Activated effector memory CD4-positive, alpha-beta T cell treated with Interleukin-2 at 50 U/mL for 16 hours (primary cell): ENCODE measurements around the gene B3GNT5.
"Not testable (repeated sequence)": the region's sequence is repeated elsewhere in the genome, so short reads cannot be mapped to it uniquely, and the experiment has no call there.

ENCODE experiments used
- DNase-seq: peaks from one replicate; pipeline ENCODE4 v3.0.0-alpha.2; 2020

B3GNT5 gene, protein sequence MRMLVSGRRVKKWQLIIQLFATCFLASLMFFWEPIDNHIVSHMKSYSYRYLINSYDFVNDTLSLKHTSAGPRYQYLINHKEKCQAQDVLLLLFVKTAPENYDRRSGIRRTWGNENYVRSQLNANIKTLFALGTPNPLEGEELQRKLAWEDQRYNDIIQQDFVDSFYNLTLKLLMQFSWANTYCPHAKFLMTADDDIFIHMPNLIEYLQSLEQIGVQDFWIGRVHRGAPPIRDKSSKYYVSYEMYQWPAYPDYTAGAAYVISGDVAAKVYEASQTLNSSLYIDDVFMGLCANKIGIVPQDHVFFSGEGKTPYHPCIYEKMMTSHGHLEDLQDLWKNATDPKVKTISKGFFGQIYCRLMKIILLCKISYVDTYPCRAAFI

DNA sequence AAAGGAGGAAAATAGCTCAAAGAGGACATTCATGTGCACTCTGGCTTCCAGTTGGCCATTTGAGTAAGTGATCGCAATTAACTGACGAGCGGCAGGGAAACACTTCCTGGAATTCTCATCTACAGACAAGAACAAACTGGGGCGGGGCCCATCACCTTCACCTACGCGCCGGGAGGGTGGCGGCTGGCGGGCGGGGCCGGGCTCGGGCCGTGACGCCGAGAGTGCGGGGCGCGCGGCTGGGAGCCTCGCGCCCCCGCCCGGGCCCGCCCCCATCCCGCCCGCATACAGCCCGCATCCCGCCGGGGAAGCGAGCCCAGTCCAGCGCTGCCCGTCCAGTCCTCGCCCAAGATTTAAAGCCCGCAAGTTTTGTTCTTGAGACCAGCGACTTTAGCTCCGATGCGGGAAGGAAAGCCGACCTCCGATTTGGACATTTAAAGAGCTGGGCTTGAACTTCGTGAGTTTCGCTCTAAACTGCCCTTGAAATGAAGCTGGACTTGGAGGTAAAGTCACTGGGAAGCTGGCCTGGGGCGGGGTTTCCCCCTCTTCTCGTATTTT is at the start of gene B3GNT5:
B3GNT5 (plus strand) TSS at position 281 of the 555 bp plus-strand sequence. CDS start 16,546 bp downstream, outside the sequence.
- DNase-seq, result no peak

DNA sequence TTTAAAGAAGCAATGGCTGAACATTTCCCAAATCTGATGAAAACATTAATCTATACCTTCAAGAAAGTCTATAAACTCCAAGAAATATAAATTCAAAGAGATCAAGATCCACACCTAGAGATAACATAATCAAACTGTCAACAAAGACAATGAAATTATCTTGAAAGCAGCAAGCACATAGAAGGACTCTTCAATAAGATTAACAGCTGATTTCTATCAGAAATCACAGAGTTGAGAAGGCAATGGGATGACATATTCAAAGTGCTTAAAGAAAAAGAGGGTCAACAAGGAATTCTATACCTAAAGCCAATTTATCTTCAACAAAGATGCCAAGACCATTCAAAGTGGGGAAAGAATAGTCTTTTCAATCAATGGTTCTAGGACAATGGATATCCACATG is 49.4 kb upstream of the B3GNT5 start:
- no peak for DNase-seq

DNA sequence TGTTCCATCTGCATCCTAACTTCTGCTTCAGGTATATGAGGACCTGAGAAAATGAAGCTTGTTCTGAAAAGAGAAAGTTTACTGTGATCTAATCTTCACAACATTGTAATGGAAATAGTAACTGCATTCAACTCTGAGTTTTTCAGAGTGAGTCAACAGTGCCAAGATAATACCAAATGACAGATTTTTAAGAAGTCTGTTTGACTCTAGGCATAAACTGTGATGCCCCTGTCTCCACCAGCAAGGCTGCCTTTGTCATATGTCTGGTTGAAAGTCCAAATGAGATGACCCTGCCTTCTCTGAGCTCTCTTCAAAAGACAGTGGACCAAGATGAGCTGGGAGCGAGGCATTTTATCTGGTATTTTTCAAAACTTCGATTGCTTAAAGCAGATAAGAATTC is 44.8 kb upstream of the B3GNT5 start:
- DNase-seq, result no peak

DNA sequence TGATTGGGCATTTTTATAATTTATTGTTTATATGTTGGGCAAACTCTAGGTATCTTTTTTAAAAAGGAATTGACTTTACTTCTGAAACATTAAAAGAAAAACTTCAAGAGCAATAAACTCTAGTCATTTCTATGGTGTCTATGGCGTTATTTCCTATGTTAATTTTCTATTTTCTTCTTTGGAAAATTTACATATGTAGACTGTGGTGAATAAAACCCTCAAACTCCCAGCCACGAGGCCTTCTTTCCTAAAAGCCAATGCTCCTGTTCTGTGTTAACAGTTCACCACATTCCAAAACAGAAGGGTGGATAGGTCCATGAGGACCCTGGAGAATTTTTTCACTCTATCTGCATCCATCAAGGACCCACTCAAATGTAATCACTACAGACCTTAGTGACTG is 44.3 kb upstream of the B3GNT5 start:
- DNase-seq, result no peak

DNA sequence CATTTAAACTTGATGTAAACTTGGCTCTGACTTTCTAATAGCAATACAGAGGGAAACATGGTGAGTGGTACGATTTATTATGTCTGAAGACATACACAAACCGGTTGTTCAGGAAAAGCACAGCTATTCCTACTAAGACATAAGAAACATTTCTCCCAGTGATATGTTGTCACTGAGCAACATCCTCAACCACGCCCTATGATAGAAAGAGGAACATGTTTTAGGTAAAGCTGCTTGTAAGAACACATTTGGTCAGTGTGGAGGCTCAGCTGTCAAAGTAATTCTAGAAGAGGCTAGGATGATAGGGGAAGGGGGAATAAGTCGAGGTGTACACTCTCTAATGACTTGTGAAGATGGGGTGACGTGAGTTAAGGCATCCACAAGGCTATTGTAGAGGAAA is 42.7 kb upstream of the B3GNT5 start:
- no peak for DNase-seq

DNA sequence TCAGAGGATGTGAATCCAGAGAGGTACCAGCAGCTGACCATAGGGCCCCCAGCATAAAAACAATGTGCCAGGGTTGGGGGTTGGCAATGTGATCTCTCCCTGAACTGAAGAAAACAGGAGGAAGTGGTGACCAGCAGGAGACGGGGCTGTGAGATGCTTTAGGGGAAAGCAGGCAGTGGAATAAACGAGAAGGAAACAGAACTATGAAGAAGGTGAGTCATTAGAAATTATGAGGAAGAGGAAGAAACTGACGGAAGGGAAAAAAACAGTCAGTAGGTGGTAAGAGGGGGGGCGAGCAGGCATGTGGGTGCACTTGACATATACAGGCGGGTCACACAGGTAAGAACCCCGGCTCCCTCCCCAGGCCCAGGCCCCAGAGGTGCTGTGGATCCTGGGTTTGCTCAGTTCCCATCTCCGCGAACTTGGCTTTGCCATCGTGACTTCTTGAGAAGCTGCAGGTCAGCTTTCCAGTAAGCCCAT is 42.2 kb upstream of the B3GNT5 start:
- no peak for DNase-seq

DNA sequence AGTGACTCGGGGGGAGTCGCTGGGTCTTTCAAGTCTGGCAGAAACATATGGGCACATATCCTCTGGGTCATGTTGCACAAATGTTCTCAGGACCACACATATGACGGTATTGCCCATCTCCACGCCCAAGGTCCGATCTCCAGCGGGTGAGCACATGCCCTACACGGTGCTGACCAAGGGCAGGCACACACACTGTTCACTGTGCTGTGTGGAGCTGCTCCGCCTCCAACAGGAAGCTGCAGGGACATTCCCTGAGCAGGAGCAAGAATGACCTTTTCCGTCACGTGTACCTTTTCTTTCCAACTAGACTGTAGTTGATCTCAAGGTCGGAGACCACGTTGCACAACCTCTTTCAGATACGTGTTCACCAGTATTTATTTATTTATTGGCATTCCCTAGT is 41.7 kb upstream of the B3GNT5 start:
- no peak for DNase-seq

DNA sequence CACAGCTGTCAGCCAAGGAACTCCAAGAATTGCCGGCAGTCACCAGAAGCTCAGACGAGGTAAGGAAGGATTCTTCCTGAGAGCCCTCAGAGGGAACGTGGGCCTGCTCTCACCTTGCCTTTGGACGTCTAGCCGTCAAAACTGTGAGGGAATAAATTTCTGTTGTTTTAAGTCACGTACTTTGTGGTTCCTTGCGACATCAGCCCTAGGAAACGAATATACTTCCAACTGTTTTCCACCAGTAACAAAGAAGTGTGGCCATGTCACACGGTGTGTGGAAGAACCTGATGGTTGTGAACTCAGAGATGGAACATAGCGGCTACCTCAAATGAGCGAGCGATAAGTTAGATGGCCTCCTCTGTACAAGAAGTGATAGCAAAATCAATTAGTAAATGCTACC is 41.0 kb upstream of the B3GNT5 start:
- DNase-seq, result no peak

DNA sequence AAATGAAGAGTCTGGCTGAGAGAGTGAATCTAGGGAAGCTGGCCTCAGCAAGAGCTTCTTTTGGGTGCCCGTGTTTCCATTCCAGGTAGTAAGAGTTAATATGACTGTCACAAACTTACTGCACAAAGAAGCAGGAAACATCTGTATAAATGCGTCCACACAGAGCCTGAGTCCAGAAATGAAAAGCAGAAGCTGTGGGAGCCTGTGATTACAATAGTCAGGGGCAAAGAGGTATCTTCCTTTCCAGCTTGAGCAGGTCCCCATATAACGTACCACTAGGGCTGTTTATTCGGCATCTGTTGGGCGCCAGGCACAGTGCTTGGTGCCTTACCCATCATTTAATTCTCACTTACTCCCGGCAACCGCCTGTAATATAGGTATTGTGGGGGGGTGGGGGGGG is 40.5 kb upstream of the B3GNT5 start:
- no peak for DNase-seq

DNA sequence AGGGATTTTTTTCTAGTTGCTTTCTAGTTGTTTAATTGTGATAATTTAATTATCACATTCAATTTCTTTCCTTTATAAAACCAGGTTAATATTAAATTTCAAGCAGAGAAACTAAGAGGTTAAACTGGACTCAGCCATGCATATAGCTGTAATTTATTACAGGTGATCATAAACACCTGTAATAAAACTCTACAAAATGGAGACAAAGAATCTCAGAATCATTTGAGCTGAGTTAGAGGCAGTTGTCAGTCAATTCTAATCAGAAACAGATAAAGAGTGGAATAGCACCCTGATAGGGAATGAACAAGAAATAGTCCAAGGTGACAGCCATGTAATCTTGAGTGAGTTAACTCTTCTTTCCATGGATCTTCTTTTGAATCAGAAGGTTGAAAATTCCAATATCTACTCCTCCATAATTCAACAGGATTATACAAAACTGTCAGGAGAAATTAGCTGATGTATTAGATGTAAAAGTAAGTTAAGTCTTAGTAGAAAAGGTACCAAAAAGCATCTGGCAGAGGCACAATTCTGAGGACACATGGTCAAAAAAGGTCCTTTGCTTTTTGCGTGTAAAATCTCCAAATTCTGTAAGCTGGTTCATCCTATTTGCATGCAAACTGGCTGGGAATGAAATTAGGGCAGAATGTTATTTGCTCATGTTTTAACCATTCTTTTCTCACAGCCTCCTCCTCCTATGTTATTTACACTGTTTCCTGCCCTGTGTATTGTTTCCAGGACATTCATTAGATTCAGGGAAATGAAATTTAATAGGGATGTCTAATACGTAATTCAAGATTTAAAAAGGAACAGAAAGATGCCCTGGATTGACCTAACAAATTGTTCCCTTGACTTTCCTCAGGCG is 39.4 kb upstream of the B3GNT5 start:
- DNase-seq, result no peak

DNA sequence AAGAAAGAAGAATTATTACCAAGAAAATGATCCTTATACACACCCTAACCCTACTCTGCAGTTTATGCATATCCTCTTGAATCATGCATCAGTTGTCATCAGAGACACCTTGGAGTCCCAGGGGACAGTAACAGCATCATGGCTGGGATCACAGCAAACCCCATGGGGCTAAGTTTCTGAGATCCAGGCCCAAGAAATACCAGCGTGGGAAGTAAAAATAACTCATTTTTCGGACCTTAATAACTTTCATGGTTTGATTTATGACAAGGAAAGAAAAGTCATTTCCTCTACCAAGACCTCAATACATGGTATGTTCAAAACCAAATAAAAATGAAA is 38.8 kb upstream of the B3GNT5 start:
- DNase-seq, result no peak

DNA sequence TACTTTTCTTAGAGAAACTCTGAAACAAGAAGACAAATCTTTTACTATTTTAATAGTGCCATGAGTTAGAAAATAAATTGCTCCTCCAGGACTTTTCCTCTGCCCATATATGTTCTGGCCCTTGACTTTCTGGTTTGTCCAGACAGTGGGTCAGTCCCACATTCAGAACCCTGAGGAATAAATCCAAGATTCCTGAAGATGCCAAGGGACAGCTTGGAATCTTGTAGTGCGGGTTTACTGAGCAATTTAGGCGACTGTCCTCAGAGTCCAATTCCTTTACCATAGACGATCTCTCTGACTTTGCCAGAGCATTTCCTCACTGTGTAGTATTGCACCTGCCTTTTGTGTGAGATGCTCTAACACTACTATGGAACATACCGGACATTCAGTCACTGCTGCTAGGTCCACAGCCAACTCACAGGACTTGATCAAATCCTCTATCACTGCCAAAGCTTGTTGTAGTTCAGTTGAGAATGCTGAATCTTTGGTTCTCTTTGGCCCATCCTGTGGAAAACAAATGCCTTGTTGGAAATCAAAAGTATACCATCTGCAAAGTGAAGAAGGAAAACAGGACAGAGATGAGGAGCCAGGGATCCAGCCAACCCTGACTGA is 37.4 kb upstream of the B3GNT5 start:
- no peak for DNase-seq

DNA sequence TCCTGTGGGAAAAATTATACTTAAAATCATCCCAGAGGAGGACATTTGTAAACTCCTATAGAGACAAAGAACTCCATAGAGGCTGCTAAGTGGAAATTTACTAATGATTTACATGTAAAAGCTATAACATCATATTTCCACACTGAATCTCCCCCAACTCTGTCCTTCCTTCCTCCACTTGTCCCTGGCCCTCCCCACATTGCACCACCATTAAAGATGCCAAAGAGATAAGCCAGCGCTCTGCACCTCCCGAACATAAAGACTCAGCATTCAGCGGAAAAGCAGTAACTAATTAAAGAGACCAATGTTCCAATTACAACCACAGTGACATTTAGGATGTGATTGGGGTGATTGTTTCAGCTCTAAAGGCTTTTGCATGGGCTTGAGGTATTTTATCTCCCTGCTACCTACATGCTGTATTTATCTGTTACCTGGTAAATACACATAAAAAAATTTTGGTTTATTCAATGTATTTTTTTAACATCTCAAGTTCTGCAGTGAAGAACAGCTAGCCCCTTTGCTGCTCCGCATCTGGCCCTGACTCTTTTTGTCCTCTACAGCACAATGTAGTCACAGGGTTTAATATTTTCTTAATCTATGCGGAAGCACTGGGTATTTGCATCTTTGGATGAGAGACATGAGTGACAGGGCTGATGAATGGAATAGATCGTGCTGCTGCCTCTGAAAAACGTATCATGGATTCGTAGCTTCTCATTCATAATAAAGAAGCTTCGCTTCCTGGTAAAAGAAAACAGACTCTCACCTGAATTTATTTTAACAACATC is 35.3 kb upstream of the B3GNT5 start:
- DNase-seq, result no peak

DNA sequence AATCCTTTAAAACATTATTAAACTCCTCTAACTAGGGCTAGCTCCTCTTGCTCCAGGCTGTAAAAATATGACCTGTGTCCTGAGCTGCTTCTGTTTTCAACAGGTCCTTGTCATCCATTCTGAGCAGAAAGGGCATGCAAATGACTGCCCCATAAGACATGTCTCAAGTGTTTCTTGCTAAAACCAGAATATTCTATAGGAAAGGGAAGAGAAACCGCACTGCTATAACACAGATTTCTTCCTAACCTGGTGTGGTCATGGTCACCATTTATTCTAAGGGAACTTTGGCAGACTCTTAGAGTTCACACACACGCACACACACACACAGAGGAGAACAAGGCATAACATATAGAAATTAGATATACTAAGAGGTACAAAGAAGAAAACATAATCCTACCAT is 34.2 kb upstream of the B3GNT5 start:
- no peak for DNase-seq

DNA sequence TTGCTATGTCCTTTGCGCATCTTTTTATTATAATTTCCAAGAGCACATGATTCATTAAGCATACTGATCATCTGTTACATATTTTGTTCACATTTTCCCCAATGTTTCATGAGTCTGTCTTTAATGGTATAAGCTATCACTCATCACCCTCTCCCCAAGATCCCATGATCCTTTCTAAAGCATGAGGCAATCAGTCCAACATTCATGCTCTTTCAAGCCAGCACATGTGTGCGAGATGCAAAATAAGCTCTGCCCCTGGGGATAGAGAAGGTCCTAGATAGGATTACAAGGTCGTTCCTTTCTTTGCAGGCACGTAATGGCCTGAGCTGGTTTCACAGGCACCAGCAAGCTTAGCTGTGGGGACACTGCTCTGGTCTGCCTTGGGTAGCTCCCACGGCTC is 32.2 kb upstream of the B3GNT5 start:
- DNase-seq, result no peak

DNA sequence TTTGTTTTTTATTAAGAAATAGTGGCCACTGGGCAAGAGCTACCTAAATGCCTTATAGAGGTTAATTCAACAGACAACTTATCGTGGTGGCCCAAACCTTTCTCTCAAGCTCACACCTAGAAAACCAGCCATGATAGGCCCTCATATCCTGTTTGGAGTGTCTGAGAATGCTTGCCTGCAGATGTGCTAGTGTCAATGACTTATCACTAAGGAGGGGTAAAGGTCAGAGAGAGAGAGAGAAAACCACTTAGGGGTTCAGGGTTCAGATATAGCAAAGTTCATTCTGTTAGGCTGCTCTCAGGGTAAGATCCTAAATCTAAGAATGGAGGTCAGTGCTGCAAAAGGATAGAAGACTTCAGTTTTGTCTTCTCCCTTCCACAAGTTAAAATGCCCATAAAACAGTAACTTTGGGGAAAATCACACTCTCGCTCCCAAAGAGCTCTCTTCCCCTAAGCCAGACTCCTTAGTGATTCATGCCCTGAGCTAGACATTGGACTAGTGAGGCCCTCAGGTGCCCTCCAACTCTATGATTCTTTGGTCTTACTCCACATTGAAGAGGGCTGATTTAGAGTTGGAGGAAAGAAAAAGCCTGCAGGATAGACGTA is 30.3 kb upstream of the B3GNT5 start:
- DNase-seq, result no peak

DNA sequence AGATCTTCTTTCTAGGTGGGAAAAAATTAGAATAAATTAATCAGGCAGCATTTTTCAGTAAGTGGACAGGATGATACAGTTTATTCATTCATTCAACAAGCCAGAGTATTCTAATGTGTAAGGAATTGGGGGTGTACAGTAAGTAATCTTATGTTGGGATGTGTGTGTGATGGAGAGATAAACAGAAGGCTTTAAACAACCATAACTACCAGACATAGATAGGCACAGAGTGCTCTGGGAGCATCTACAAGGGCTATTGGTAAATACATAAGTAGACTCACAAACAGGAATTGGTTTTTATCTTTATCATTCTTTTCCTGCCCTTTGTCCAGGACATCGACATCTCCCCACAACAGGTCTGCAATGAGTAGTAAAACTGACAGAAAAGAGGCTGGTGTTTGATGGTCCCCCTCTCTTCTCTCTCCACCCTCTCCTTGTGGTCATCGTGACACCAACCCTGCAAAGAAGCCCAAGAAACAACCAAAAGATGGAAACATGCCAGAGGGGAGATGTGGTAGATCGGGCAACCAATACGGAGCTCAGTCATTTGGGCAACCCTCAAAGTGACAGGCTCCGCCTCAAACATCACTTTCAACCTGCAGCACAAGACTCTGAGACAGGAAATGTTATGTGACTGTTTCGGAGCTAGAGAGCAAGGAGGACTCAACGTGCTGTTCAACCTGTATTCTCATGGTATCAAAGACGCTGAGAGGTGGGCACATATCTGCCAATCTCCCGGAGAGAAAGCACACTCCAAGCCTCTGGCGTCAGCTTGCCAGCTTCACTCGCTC is 28.7 kb upstream of the B3GNT5 start:
- no peak for DNase-seq

DNA sequence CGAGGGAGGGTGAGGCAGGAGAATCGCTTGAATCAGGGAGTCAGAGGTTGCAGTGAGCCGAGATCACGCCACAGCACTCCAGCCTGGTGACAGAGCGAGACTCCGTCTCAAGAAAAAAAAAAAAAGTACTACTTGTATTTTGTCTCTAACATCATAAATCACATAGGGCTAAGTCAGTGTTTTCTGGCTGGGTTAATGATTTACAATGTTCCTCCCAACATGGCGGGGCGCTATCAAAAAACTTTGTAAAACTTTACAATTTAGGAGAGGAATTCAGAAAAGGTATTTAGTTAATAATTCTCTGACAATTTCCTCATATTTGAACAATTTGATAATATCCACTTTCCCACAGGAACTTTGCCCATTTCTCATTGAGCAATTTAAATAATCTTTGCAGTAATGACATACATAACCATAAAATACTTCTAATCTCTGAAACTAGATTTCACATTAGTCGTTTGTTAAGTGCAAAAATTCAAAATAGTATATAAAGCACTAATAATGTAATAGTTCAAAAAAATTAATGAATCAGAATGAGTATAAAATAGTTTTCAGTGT is 26.6 kb upstream of the B3GNT5 start:
- no peak for DNase-seq

DNA sequence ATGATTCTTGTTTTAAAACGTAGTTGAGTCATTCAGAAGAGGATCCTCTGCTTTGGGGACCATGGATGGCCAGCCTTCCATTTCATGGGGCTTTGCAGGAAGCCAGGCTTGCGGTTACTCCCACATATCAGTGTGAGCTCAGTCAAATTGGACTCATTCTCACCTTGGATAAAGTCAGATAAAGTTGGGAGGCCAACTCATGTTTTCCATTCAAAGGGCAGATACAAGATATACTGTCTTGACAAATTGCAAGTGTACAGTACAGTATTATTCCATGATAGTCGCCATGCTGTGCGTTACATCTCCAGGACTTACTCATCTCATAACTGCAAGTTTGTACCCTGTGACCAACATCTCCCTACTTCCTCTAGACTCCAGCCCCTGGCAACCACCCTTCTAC is 25.5 kb upstream of the B3GNT5 start:
- DNase-seq, result no peak

DNA sequence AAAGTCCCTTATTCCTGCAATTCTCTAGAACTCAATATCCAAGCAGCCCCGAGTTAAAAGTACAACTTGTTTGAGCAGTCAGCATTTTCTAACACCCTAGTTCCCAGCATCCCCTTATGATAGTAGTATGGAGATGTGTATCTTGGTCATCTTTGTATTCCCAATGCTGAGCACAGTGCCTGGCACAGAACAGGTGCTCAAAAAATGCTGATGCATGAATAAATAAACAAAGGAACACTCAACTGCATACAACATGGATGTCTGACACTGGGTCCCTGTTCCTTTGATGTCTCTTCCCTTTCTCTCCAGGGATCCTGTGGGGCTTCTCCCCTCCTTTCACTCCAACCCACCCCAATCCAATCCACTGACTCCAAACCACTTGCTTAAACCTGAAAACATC is 23.9 kb upstream of the B3GNT5 start:
- DNase-seq, result no peak

DNA sequence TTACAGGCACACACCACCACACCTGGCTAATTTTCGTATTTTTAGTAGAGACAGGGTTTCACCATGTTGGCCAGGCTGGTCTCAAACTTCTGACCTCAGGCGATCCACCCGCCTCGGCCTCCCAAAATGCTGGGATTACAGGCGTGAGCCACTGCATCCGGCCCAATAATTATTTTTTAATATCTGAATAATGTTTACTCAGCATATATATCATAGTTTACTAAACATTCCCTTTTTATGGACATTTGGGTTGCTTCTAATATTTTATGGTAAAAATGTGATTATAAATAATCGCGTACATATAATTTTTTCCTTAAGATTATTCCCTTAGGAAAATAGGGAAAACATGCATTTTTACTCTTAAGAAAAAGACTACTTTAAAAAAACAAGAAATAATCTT is 22.8 kb upstream of the B3GNT5 start:
- not testable (repeated sequence) for DNase-seq
